A549 (cell line): ENCODE results near the gene CBX5. TPM values are rescaled to one million over a fixed set of nuclear protein-coding genes. Genes with fewer than 3 reads are reported as not detected.
A peak's percentile ranks its signal among the peaks of the same experiment; 100 is the strongest.

Experiments
- ATAC-seq, 2 experiments: fragments of 200-7000 bp in 1 of 2; fragments of >200 bp in 1 of 2; cut with Nextera tagmentation in 1 of 2; cut with Tn5 transposase in 1 of 2; 3 replicates each; pipeline versions ENCODE4 v1.8.0 to v1.9.1; 2018 to 2020; ENCODE audit warnings: mild to moderate bottlenecking in 1 of 2, moderate library complexity in 1 of 2
- CTCF ChIA-PET: fragments of 300-600 bp; sonication (Branson Sonifier 250); formaldehyde crosslinking; extraction: SDS; loops from one replicate; lab custom pipeline; 2021; ENCODE audit warnings: antibody characterized with exemption, inconsistent platforms; lab: Yijun Ruan, JAX
- POLR2A ChIA-PET: fragments of 350-600 bp; formaldehyde crosslinking; extraction: SDS; loops from one replicate; lab custom pipeline; 2021; ENCODE audit warnings: antibody characterized with exemption, inconsistent platforms; lab: Yijun Ruan, JAX
- DNase-seq, 2 experiments: peaks; one replicate each; pipeline versions ENCODE4 v3.0.0 to v3.0.0-alpha.2; 2011 to 2016; ENCODE audit warnings: low read depth in 1 of 2, low spot score in 1 of 2
- FAIRE-seq: peaks from 2 replicates; lab custom pipeline; 2011; peaks lifted over from hg19 to GRCh38; lab: Jason Lieb, UNC
- H3K27ac ChIP-seq, 2 experiments: fragments of >200 bp; sonication (Bioruptor Twin); formaldehyde crosslinking; 3 replicates each; pipeline ENCODE4 v1.5.1; 2016 to 2017
- H3K4me1 ChIP-seq: fragments of >200 bp; sonication (Bioruptor Twin); formaldehyde crosslinking; 3 replicates; pipeline ENCODE4 v1.6.1; 2016
- H3K4me2 ChIP-seq: fragments of >200 bp; sonication (Bioruptor Twin); formaldehyde crosslinking; 3 replicates; pipeline ENCODE4 v1.6.1; 2016
- H3K4me3 ChIP-seq: fragments of >200 bp; sonication (Bioruptor Twin); formaldehyde crosslinking; 3 replicates; pipeline ENCODE4 v1.5.1; 2016
- H3K9me3 ChIP-seq: fragments of >200 bp; sonication (Bioruptor Twin); formaldehyde crosslinking; 3 replicates; pipeline ENCODE4 v1.6.1; 2016
- CBX8 ChIP-seq: fragments of 200-600 bp; sonication (generic); IDR thresholded peaks from 2 replicates; pipeline ENCODE4 v1.6.1; 2016
- CHD2 ChIP-seq: fragments of 150-350 bp; IDR thresholded peaks from 2 replicates; pipeline ENCODE4 v1.6.1; 2014; ENCODE audit warnings: low read length; ENCODE audit not compliant: partially characterized antibody
- EHF ChIP-seq: fragments of 250-450 bp; sonication (Bioruptor Pico); IDR thresholded peaks from 2 replicates; pipeline ENCODE4 v1.5.0; 2020; ENCODE audit warnings: mild to moderate bottlenecking
- FOSB ChIP-seq: fragments of 250-450 bp; sonication (Bioruptor Pico); IDR thresholded peaks from 2 replicates; pipeline ENCODE4 v1.5.0; 2020; ENCODE audit warnings: mild to moderate bottlenecking, moderate library complexity
- FOXS1 ChIP-seq: fragments of 250-450 bp; sonication (Bioruptor Pico); IDR thresholded peaks from 2 replicates; pipeline ENCODE4 v1.5.0; 2020; ENCODE audit warnings: mild to moderate bottlenecking, moderate library complexity
- HDAC2 ChIP-seq: fragments of 200-600 bp; sonication (generic); IDR thresholded peaks from 2 replicates; pipeline ENCODE4 v1.6.1; 2016
- JUN ChIP-seq, 2 experiments: fragments of >200 bp; sonication (Bioruptor Twin); formaldehyde crosslinking; IDR thresholded peaks; 2 replicates in 1 of 2; 3 replicates in 1 of 2; pipeline ENCODE4 v1.6.1; 2016 to 2017
- KDM1A ChIP-seq: fragments of 200-600 bp; sonication (generic); IDR thresholded peaks from 2 replicates; pipeline ENCODE4 v1.6.1; 2016; ENCODE audit warnings: low read depth, mild to moderate bottlenecking
- KDM5A ChIP-seq: fragments of 200-600 bp; sonication (generic); IDR thresholded peaks from 2 replicates; pipeline ENCODE4 v1.6.1; 2016; ENCODE audit warnings: antibody characterized with exemption, mild to moderate bottlenecking
- MAZ ChIP-seq: fragments of 150-350 bp; IDR thresholded peaks from 2 replicates; pipeline ENCODE4 v1.6.1; 2014; ENCODE audit warnings: antibody characterized with exemption, low read depth, low read length, borderline replicate concordance
- MYC ChIP-seq: IDR thresholded peaks from 2 replicates; pipeline ENCODE4 v1.6.1; 2012; ENCODE audit warnings: mild to moderate bottlenecking, inconsistent platforms, low read length, improper control_type of control experiment, borderline replicate concordance
- RAD21 ChIP-seq, 2 experiments: fragments of >200 bp in 1 of 2; sonication (Bioruptor Twin) in 1 of 2; formaldehyde crosslinking in 1 of 2; IDR thresholded peaks in 1 of 2; conservative IDR thresholded peaks in 1 of 2; 2 replicates in 1 of 2; 3 replicates in 1 of 2; pipeline ENCODE4 v1.6.1; 2012 to 2018; ENCODE audit warnings: inconsistent platforms in 1 of 2
- RNF2 ChIP-seq: fragments of 200-600 bp; sonication (generic); IDR thresholded peaks from 2 replicates; pipeline ENCODE4 v1.6.1; 2016; ENCODE audit warnings: low read depth, mild to moderate bottlenecking, antibody characterized with exemption, moderate library complexity, borderline replicate concordance
- SMC3 ChIP-seq: fragments of >200 bp; sonication (Bioruptor Twin); formaldehyde crosslinking; IDR thresholded peaks from 3 replicates; pipeline ENCODE4 v1.6.1; 2018; ENCODE audit warnings: inconsistent platforms
- SREBF2 ChIP-seq: fragments of 450-650 bp; IDR thresholded peaks from 2 replicates; pipeline ENCODE4 v1.6.1; 2014; ENCODE audit warnings: mild to moderate bottlenecking, moderate library complexity
- TP53 ChIP-seq: fragments of 250-450 bp; sonication (Bioruptor Pico); IDR thresholded peaks from 2 replicates; pipeline ENCODE4 v1.5.0; 2021; ENCODE audit warnings: mild to moderate bottlenecking, moderate library complexity
- ZNF302 ChIP-seq: fragments of 250-450 bp; sonication (Bioruptor Pico); IDR thresholded peaks from 2 replicates; pipeline ENCODE4 v1.9.0; 2021; ENCODE audit warnings: inconsistent platforms, mild to moderate bottlenecking, moderate library complexity
- ZSCAN20 ChIP-seq: fragments of 250-450 bp; sonication (Bioruptor Pico); IDR thresholded peaks from 2 replicates; pipeline ENCODE4 v1.8.0; 2022; ENCODE audit warnings: mild to moderate bottlenecking, moderate library complexity
- WGBS: methylation state at CpG from one replicate; pipeline ENCODE4 v1.1.6; 2017; ENCODE audit errors: missing lambda C conversion rate; 5-methylcytosine and 5-hydroxymethylcytosine counted together
- polyA plus RNA-seq, 4 experiments: library from polyadenylated mRNA; depleted of rRNA in 3 of 4; stranded (reverse); fragments of >200 nt; fragmentation: RNase III in 1 of 4; extraction: RNeasy Plus Mini Kit Qiagen cat#74134 plus additional on column Dnase treatment in 1 of 4; gene quantifications; 2 replicates in 3 of 4; 3 replicates in 1 of 4; pipeline ENCODE4 v1.2.3, GENCODE V29; 2011 to 2017
- TF ChIP-seq, protein P1 (sequence below): fragments of 450-650 bp; IDR thresholded peaks from 2 replicates; pipeline ENCODE4 v1.6.1; 2014; ENCODE audit warnings: antibody characterized with exemption
- TF ChIP-seq, protein P2 (sequence below): fragments of 200-600 bp; sonication (generic); IDR thresholded peaks from 2 replicates; pipeline ENCODE4 v1.6.1; 2016; ENCODE audit warnings: antibody characterized with exemption, mild to moderate bottlenecking, moderate library complexity
- TF ChIP-seq, protein P3 (sequence below): fragments of 250-450 bp; sonication (Bioruptor Pico); IDR thresholded peaks from 2 replicates; pipeline ENCODE4 v1.5.0; 2020; ENCODE audit warnings: low read depth, mild to moderate bottlenecking, moderate library complexity
- TF ChIP-seq, protein P4 (sequence below): IDR thresholded peaks from 2 replicates; pipeline ENCODE4 v1.6.1; 2012
- TF ChIP-seq, protein P5 (sequence below): fragments of >200 bp; sonication (Bioruptor Twin); formaldehyde crosslinking; IDR thresholded peaks from 3 replicates; pipeline ENCODE4 v1.5.1; 2016
- TF ChIP-seq, protein P6 (sequence below): IDR thresholded peaks from 2 replicates; pipeline ENCODE4 v1.6.1; 2012; ENCODE audit warnings: low read depth, borderline replicate concordance
- TF ChIP-seq, protein P7 (sequence below): IDR thresholded peaks from 2 replicates; pipeline ENCODE4 v1.6.1; 2012

Gene CBX5
- polyA plus RNA-seq, 2 of the 4 experiments (the other 2 are of a cell fraction): 39.5 to 129 TPM

DNA sequence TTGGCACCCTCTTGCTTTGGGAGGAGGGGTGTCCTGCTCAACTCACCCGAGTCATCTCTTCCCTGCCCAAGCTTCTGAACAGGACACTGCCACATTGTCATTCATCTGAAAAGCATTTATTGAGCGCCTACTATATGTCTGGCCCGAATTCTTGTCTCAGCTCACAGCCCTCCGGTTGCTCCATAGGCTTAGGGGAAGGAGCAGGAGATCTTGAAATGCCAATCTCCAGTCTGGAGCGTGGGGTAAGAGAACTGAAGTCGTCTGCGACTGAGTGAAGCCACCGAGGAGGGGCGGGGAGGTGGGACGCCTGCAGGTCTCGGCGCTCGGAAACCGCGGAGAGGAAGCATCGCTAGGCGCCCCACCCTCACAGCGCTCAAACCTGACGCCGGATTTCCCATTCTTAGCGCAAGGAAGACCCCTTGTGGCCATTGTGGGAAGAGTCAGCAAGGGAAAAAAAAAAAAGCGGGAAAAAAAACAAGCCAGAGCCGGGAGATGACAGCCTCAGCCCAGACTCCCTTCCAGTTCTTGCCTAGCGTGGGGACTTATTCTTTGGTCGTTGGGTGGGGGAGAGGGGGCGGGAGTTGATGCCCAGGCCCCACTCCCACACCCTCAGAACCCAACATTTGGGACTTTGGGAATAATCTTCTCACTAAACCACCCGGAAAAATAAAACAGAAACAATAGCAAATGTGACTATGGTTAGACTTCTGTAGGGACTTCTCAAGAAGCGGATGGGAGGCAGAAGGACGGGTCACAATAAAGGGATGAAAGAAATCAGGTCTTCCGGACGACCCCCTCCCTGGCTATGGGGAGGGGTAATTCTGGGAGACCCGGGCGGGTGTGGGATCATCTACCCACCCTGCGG is 62.9 kb downstream of the CBX5 start:
- H3K27ac ChIP-seq: peak overlapping the region; percentile 52 to 82

DNA sequence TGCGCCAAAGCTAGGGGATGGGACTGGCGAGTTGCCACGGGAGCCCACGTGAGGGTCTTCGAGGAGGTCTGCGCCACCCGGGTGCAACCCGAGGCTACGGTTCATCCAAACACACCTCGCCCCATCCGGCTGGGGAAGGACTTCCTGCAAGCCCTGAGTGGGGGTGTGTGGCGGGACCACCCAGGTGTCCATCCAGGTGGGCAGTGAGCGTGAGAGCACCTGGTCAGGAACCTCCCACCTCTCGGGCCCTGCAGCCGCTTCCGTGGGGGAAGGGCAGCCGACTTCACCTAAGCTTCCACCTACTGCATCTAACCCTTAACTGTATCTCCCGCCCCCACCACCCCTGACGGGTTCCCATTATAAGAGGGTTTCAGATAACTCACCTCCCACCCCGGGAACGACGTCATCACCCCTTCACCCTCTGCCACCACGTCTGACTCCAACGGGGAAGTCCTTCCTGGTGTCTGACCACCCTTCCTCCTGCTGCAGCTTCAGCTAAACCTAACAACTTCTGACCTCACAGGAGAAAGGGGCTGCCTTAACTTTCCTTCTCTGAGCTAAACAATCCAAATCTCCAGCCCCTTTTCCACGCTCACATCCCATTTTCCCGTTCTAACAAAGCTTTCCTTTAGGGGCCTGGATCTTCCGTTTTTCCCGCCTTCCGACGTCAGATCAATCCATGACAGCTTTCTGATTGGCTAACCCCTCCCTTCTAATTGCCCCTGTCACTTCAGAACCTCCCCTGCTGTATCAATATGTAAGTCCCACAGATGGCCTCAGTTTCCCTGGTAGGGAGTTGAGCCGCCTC is 63.7 kb downstream of the CBX5 start:
- no peaks in the 10 kb centered on the region for H3K9me3 ChIP-seq
- no peak for ATAC-seq
- peak in 1 of 2 experiments; percentile 50 for DNase-seq
- H3K27ac ChIP-seq: peak overlapping the region in 1 of 2 experiments; percentile 82; a peak in 4 of 6 replicates
- POLR2A ChIA-PET: interaction anchor here (1.0 to 1.6 kb wide), 2 partner anchors 64 to 199 kb away, joined by 3 to 4 read pairs; partner anchors contain the start of gene HNRNPA1
- H3K4me3 ChIP-seq: peak overlapping the region; percentile 35
- peaks cover 14% of the 10 kb centered on the region; the same call in 2 of the 3 replicates for H3K4me1 ChIP-seq
- no peak for FAIRE-seq
- H3K4me2 ChIP-seq: peak overlapping the region; percentile 80
- WGBS: 38% methylated on average over 31 of the region's 31 CpGs
- CTCF ChIA-PET: interaction anchor here (0.5 to 5.1 kb wide), 37 partner anchors 10 to 514 kb away, joined by 3 to 113 read pairs (median 8); partner anchors contain the start of genes COPZ1, HOXC10, HOXC5 and HOXC8
- TF ChIP-seq EHF (CRISPR knock-in tag): no peak
- TF ChIP-seq HDAC2: peak; percentile 42; the same call in 1 of the 2 replicates
- TF ChIP-seq KDM1A: peak; percentile 93
- TF ChIP-seq, protein P1, sequence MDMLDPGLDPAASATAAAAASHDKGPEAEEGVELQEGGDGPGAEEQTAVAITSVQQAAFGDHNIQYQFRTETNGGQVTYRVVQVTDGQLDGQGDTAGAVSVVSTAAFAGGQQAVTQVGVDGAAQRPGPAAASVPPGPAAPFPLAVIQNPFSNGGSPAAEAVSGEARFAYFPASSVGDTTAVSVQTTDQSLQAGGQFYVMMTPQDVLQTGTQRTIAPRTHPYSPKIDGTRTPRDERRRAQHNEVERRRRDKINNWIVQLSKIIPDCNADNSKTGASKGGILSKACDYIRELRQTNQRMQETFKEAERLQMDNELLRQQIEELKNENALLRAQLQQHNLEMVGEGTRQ: 0 out of 2 replicates have a peak, but pooled peaks have one; percentile 16
- no peak for TF ChIP-seq MYC
- no peak for TF ChIP-seq SREBF2
- no peak for TF ChIP-seq RNF2
- no peak for TF ChIP-seq KDM5A
- TF ChIP-seq, protein P2, sequence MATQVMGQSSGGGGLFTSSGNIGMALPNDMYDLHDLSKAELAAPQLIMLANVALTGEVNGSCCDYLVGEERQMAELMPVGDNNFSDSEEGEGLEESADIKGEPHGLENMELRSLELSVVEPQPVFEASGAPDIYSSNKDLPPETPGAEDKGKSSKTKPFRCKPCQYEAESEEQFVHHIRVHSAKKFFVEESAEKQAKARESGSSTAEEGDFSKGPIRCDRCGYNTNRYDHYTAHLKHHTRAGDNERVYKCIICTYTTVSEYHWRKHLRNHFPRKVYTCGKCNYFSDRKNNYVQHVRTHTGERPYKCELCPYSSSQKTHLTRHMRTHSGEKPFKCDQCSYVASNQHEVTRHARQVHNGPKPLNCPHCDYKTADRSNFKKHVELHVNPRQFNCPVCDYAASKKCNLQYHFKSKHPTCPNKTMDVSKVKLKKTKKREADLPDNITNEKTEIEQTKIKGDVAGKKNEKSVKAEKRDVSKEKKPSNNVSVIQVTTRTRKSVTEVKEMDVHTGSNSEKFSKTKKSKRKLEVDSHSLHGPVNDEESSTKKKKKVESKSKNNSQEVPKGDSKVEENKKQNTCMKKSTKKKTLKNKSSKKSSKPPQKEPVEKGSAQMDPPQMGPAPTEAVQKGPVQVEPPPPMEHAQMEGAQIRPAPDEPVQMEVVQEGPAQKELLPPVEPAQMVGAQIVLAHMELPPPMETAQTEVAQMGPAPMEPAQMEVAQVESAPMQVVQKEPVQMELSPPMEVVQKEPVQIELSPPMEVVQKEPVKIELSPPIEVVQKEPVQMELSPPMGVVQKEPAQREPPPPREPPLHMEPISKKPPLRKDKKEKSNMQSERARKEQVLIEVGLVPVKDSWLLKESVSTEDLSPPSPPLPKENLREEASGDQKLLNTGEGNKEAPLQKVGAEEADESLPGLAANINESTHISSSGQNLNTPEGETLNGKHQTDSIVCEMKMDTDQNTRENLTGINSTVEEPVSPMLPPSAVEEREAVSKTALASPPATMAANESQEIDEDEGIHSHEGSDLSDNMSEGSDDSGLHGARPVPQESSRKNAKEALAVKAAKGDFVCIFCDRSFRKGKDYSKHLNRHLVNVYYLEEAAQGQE: no peak
- TF ChIP-seq CBX8: no peak
- no peak for TF ChIP-seq FOXS1 (CRISPR knock-in tag)
- TF ChIP-seq, protein P3, sequence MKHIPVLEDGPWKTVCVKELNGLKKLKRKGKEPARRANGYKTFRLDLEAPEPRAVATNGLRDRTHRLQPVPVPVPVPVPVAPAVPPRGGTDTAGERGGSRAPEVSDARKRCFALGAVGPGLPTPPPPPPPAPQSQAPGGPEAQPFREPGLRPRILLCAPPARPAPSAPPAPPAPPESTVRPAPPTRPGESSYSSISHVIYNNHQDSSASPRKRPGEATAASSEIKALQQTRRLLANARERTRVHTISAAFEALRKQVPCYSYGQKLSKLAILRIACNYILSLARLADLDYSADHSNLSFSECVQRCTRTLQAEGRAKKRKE (CRISPR knock-in tag): no peak

More for the DNA sequence above, 62.9 kb downstream of the CBX5 start:
- peaks cover 14% of the 10 kb centered on the region; the same call in 2 of the 3 replicates for H3K4me1 ChIP-seq
- ATAC-seq (peak; percentile 55 to 68), FAIRE-seq (no peak), DNase-seq (peak; percentile 79 to 93)
- peak overlapping the region; percentile 35 for H3K4me3 ChIP-seq
- POLR2A ChIA-PET: interaction anchor here (1.6 kb wide), 1 partner anchor 63 kb away, joined by 4 read pairs; the partner anchor contains the start of gene HNRNPA1
- CTCF ChIA-PET: interaction anchor here (0.5 to 5.1 kb wide), 30 partner anchors 9 to 515 kb away, joined by 3 to 113 read pairs (median 8); partner anchors contain the start of genes COPZ1, HOXC10, HOXC5 and HOXC8
- H3K4me2 ChIP-seq: peak overlapping the region; percentile 80
- TF ChIP-seq SREBF2 (no peak), RAD21 (conservative IDR thresholded peaks at IDR 0.05 in 1 of 2, IDR thresholded peaks at IDR 0.05 in 1 of 2) (peak; percentile 76 to 81), KDM1A (no peak), TP53 (no peak), JUN (IDR thresholded peaks at IDR 0.05) (no peak), CBX8 (no peak), FOSB (no peak), CHD2 (no peak), MAZ (no peak), SMC3 (peak; percentile 60; the same call in 2 of the 3 replicates), ZSCAN20 (CRISPR knock-in tag) (no peak), ZNF302 (CRISPR knock-in tag) (no peak)
- TF ChIP-seq, protein P4, sequence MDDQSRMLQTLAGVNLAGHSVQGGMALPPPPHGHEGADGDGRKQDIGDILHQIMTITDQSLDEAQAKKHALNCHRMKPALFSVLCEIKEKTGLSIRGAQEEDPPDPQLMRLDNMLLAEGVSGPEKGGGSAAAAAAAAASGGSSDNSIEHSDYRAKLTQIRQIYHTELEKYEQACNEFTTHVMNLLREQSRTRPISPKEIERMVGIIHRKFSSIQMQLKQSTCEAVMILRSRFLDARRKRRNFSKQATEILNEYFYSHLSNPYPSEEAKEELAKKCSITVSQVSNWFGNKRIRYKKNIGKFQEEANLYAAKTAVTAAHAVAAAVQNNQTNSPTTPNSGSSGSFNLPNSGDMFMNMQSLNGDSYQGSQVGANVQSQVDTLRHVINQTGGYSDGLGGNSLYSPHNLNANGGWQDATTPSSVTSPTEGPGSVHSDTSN: no peak
- TF ChIP-seq, protein P5, sequence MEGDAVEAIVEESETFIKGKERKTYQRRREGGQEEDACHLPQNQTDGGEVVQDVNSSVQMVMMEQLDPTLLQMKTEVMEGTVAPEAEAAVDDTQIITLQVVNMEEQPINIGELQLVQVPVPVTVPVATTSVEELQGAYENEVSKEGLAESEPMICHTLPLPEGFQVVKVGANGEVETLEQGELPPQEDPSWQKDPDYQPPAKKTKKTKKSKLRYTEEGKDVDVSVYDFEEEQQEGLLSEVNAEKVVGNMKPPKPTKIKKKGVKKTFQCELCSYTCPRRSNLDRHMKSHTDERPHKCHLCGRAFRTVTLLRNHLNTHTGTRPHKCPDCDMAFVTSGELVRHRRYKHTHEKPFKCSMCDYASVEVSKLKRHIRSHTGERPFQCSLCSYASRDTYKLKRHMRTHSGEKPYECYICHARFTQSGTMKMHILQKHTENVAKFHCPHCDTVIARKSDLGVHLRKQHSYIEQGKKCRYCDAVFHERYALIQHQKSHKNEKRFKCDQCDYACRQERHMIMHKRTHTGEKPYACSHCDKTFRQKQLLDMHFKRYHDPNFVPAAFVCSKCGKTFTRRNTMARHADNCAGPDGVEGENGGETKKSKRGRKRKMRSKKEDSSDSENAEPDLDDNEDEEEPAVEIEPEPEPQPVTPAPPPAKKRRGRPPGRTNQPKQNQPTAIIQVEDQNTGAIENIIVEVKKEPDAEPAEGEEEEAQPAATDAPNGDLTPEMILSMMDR: peak; percentile 73
- TF ChIP-seq, protein P6, sequence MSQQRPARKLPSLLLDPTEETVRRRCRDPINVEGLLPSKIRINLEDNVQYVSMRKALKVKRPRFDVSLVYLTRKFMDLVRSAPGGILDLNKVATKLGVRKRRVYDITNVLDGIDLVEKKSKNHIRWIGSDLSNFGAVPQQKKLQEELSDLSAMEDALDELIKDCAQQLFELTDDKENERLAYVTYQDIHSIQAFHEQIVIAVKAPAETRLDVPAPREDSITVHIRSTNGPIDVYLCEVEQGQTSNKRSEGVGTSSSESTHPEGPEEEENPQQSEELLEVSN: peak; percentile 90; the same call in 1 of the 2 replicates
- TF ChIP-seq, protein P7, sequence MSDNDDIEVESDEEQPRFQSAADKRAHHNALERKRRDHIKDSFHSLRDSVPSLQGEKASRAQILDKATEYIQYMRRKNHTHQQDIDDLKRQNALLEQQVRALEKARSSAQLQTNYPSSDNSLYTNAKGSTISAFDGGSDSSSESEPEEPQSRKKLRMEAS: peak; percentile 61
- 6% methylated on average over 30 of the region's 34 CpGs for WGBS
- no peaks in the 10 kb centered on the region for H3K9me3 ChIP-seq
